Measurements from ENCODE around the gene KCTD17. TPM values are rescaled to one million over a fixed set of nuclear protein-coding genes. Genes with fewer than 3 reads are reported as not detected.

KCTD17 gene
- total RNA-seq, 6 experiments from 2014 or later = 2.0 to 9.7 (median 4.4) TPM

- no peaks in the 10 kb centered on the region for H3K27me3 ChIP-seq
- H3K9me3 ChIP-seq = no peaks in the 10 kb centered on the region
- peaks cover 0 to 27% (median 8%) of the 10 kb centered on the region in 4 donors for H3K4me1 ChIP-seq
- H3K36me3 ChIP-seq = no peaks in the 10 kb centered on the region
- H3K4me3 ChIP-seq = no peak overlapping the region
- WGBS (ENCODE audit: insufficient coverage, low coverage, low lambda C conversion rate, missing lambda C conversion rate) = 31% methylated on average over 2 of the region's 2 CpGs
- no peak overlapping the region for H3K27ac ChIP-seq
- no peak for TF ChIP-seq POLR2A (IDR thresholded peaks at IDR 0.05)
- TF ChIP-seq CTCF (IDR thresholded peaks at IDR 0.05) = no peak
- ATAC-seq (no peak), DNase-seq (no peak)
- intact Hi-C loops (cut with DNase I) = no loop called here
Observed at GRCh38 chr22:37007651-37008050, 43.9 kb upstream of the KCTD17 start.

- ATAC-seq (peak in 2 of 4 donors; percentile 3 to 28), DNase-seq (peak in 1 of 3 donors; percentile 38)
- Histone ChIP-seq H3K4me3 (no peak overlapping the region), H3K27ac (no peak overlapping the region), H3K36me3 (no peaks in the 10 kb centered on the region), H3K9me3 (no peaks in the 10 kb centered on the region), H3K4me1 (peaks cover 0 to 34% (median 12%) of the 10 kb centered on the region in 4 donors), H3K27me3 (no peaks in the 10 kb centered on the region)
- intact Hi-C loops (cut with DNase I) = no loop called here
- TF ChIP-seq POLR2A (IDR thresholded peaks at IDR 0.05) = no peak
- no peak for TF ChIP-seq CTCF (IDR thresholded peaks at IDR 0.05)
- WGBS (ENCODE audit: insufficient coverage, low coverage, low lambda C conversion rate, missing lambda C conversion rate) = 48% methylated on average over 2 of the region's 2 CpGs
Observed at GRCh38 chr22:37008365-37008764, 43.2 kb upstream of the KCTD17 start.

GRCh38 chr22:37009490-37009889 is 42.1 kb upstream of the KCTD17 start:
- no peak for TF ChIP-seq CTCF (IDR thresholded peaks at IDR 0.05)
- no peak for TF ChIP-seq POLR2A (IDR thresholded peaks at IDR 0.05)
- Histone ChIP-seq H3K9me3 (no peaks in the 10 kb centered on the region), H3K27ac (no peak overlapping the region), H3K27me3 (no peaks in the 10 kb centered on the region), H3K4me1 (peaks cover 0 to 45% (median 16%) of the 10 kb centered on the region in 4 donors), H3K4me3 (no peak overlapping the region), H3K36me3 (no peaks in the 10 kb centered on the region)
- peak in 1 of 3 donors; percentile 35 for DNase-seq
- intact Hi-C loops (cut with DNase I) = no loop called here
- no peak for ATAC-seq
- WGBS (ENCODE audit: insufficient coverage, low coverage, low lambda C conversion rate, missing lambda C conversion rate) = 65% methylated on average over 2 of the region's 2 CpGs

GRCh38 chr22:37010174-37010573 is 41.4 kb upstream of the KCTD17 start:
- no peaks in the 10 kb centered on the region for H3K9me3 ChIP-seq
- ATAC-seq (no peak), DNase-seq (peak in 2 of 3 donors; percentile 32 to 47)
- H3K27me3 ChIP-seq = no peaks in the 10 kb centered on the region
- H3K27ac ChIP-seq = peak overlapping the region in 2 of 3 donors; percentile 41 to 73
- H3K4me1 ChIP-seq = peaks cover 0 to 51% (median 21%) of the 10 kb centered on the region in 4 donors
- no peaks in the 10 kb centered on the region for H3K36me3 ChIP-seq
- intact Hi-C loops (cut with DNase I) = no loop called here
- no peak for TF ChIP-seq CTCF (IDR thresholded peaks at IDR 0.05)
- no peak for TF ChIP-seq POLR2A (IDR thresholded peaks at IDR 0.05)
- no CpG with 5 or more reads among the region's 4 CpGs for WGBS (ENCODE audit: insufficient coverage, low coverage, low lambda C conversion rate, missing lambda C conversion rate)
- H3K4me3 ChIP-seq = no peak overlapping the region
